ENCODE data around the gene RPL3. TPM values are rescaled to one million over a fixed set of nuclear protein-coding genes. Genes with fewer than 3 reads are reported as not detected.
"Not testable (repeated sequence)": the region's sequence is repeated elsewhere in the genome, so short reads cannot be mapped to it uniquely, and the experiment has no call there.

Gene RPL3
- total RNA-seq, 1 donor, result 3,122 TPM

DNA sequence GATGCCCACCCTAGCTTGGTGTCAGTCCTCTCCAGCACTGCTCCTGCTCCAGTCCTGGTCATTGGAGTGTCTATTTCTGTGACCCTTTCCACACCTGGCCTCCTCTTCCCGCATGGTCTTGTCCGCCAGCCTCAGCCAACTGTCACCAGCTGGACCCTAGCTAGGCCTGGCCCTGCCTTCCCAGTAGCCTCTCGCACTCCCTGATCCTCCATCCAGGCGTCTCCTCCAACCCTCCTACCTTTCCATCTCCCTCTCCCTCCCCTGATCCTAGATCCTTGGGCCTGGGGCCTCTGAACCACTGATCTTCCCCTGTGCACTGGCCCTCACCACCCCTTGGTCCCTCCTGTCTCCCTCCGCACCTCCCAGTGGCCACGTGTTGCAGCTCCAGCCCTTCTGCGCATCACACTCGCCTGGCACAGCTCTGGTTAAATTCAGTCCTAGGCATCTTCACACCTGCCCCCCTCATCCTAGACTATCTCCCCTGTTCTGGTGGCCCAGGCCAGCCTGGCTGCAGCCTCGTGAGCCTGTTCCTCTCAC lies 40.3 kb upstream of the RPL3 start:
- no peak overlapping the region for H3K4me3 ChIP-seq (ENCODE audit: low read depth, low read length)
- no peak for TF ChIP-seq CTCF (IDR thresholded peaks at IDR 0.05; ENCODE audit: insufficient read depth, low read length)
- no peak for DNase-seq (ENCODE audit: low read depth)

DNA sequence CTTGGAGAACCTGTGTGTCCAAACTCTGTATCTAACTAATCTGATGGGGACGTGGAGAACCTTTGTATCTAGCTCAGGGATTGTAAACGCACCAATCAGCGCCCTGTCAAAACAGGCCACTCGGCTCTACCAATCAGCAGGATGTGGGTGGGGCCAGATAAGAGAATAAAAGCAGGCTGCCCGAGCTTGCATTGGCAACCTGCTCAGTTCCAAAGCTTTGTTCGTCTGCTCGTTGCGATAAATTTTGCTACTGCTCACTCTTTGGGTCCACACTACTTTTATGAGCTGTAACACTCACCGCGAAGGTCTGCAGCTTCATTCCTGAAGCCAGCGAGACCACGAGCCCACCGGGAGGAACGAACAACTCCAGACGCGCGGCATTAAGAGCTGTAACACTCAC lies 38.8 kb upstream of the RPL3 start:
- not testable (repeated sequence) for DNase-seq (ENCODE audit: low read depth); H3K4me3 ChIP-seq (ENCODE audit: low read depth, low read length)

GRCh38 chr22:39357110-39358108 lies 38.0 kb upstream of the RPL3 start:
- DNase-seq (ENCODE audit: low read depth); H3K4me3 ChIP-seq (ENCODE audit: low read depth, low read length): not testable (repeated sequence)

DNA sequence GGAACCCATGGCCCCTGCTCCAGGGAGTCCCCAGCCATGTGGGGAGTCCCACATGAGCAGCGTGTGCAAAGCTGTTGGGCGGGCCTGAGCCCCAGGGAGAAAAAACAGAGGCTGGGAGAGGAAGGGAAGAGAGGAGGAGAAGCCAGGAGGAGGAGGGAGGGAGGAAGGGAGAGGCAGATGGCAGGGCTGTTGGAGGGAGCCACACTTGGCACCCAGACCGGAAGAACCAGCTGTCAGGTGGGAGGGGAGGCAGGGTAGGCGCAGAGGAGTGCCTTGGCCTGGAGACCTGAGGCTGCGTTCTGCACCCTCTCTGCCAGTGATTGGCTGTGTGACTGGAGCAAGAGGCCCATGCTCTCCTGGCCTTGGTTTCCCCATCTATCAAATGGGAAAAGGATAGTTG lies 37.0 kb upstream of the RPL3 start:
- no peak for TF ChIP-seq CTCF (IDR thresholded peaks at IDR 0.05; ENCODE audit: insufficient read depth, low read length)
- no peak overlapping the region for H3K4me3 ChIP-seq (ENCODE audit: low read depth, low read length)
- no peak for DNase-seq (ENCODE audit: low read depth)

DNA sequence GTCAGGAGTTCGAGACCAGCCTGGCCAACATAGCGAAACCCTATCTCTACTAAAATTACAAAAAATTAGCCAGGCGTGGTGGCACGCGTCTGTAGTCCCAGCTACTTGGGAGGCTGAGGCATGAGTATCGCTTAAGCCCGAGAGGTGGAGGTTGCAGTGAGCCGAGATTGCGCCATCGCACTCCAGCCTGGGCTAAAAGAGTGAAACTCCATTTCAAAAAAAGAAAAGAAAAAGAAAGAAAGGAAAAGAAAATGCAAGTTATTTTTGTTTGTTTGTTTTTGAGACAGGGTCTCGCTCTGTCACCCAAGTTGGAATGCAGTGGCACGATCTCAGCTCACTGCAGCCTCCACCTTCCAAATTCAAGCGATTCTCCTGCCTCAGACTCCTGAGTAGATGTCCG lies 36.4 kb upstream of the RPL3 start:
- not testable (repeated sequence) for DNase-seq (ENCODE audit: low read depth)

GRCh38 chr22:39355080-39355479 lies 35.7 kb upstream of the RPL3 start:
- H3K4me3 ChIP-seq (ENCODE audit: low read depth, low read length), result no peak overlapping the region
- DNase-seq (ENCODE audit: low read depth), result no peak
- no peak for TF ChIP-seq CTCF (IDR thresholded peaks at IDR 0.05; ENCODE audit: insufficient read depth, low read length)

More for the DNA sequence above, 36.4 kb upstream of the RPL3 start:
- not testable (repeated sequence) for H3K4me3 ChIP-seq (ENCODE audit: low read depth, low read length)

- no peak for TF ChIP-seq CTCF (IDR thresholded peaks at IDR 0.05; ENCODE audit: insufficient read depth, low read length)
- H3K4me3 ChIP-seq (ENCODE audit: low read depth, low read length), result no peak overlapping the region
- no peak for DNase-seq (ENCODE audit: low read depth)
These were observed 33.9 kb upstream of the RPL3 start for GRCh38 chr22:39353346-39353745.

DNA sequence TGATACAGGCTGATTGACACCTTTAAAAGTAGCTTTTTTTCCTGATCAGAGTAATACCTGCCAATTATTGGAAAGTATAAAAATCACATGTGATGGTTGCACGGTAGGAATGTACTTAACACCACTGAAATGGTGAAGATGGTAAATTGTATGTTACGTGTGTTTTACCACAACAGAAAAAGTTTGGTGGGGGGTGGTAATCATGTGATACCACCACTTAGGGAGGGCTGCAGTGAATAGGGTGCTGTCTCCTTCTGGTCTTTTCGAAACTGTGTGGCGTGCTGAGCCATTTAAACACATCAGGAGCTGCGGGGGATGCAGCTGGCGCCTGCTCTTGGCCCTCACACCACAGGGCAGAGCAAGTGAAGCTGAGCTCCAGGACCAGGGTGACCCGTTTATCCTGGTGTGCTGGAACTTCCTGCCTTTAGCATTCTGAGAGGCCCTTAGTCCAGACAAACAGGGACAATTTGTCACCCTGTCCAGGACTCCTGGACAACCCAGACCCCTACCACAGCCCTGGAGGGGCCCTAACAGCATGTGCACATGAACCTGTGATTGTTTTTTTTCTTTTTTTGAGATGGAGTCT lies 33.0 kb upstream of the RPL3 start:
- no peak for DNase-seq (ENCODE audit: low read depth)
- no peak overlapping the region for H3K4me3 ChIP-seq (ENCODE audit: low read depth, low read length)
- no peak for TF ChIP-seq CTCF (IDR thresholded peaks at IDR 0.05; ENCODE audit: insufficient read depth, low read length)

Measured in fibroblast of the aortic adventitia (primary cell).